ENCODE results near the gene YTHDF1.

YTHDF1 gene

DNA sequence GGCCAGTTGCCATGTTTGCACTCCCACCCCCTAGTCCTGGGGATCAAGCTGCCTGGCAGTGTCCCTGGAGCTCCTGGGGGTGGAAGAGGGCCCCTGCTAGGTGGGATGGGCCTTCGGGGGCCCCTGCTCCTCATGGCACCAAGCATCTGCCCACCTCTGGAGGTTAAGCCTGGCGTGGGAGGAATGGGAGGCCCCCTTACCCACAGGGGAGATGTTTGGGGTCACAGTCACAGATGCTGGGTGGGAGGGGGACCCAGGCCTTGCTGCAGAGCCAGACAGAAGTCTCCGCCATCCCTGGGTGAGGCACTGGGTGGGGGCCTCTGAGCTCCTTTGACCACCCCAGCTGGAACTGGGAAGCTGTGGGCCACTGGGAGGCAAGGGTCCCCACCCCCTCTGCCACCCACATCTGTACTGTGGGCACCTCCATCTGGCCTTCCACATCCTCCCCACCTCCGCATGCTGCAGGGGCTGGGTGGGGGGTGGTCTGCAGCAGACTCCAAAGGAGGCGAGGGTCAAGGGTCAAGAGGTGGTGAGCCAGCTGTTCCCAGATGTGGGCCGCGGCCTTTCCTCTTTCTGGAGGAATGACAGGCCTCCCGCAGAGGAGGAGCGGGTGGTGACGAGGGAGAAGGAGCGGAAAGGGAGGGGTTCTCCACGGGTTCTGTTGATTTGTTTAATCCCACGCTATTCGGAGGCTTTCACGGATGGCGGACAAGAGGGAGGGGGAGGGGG, 41.5 kb downstream of the YTHDF1 start:
- in situ Hi-C loops (cut with MboI; ENCODE audit: low sequenced_read_pairs), result no loop called here

DNA sequence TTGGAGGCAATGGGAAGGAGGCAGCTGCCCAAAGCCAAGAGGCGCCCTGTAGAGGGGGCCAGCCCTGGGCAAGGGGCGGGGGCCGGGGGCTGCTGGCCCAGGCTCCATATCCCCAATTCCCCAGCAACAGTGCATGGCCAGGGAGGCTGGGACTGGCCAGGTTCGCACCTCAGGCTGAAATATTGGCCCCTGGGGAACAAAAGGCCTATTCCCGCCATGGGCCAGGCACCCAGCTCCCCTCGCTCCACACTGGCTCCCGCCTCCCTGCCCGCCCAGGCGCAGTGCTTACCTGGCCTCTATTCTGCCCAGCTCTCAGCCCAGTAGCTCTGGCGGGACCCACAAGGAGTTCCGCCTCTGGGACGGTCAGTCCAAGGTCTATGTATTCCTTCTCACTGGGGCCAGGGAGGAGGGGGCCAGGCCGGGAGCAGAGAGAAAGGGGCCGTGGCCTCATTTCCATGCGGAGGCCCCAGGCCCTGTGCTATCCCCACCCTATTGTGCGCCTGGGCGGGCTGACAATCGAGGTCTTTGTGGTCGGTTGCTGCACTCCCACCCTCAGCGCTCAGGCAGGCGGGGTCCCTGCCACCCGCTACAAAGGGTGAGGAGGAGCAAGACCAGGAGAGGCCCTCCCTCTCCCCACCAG, 42.3 kb downstream of the YTHDF1 start:
- in situ Hi-C loops (cut with MboI; ENCODE audit: low sequenced_read_pairs), result no loop called here

DNA sequence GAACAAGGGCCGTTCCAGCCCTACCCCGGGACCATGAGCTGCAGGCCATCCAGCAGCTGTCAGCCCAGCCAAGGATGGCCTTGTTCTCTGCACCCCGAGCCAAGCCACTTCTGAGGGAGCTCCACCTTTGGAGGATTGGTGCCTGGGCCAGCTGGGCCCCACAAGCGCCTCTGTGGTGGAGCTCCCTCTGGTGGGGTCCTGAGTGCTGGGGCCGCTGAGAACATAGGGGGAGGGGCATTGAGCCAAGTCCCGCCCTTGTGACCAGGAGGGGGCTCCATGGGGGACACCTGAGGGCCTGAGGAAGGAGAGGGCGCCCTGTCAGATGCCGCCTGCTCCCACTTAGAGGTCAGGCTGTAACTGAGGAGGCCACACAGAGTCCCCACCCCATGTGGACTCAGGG, 43.2 kb downstream of the YTHDF1 start:
- in situ Hi-C loops (cut with MboI; ENCODE audit: low sequenced_read_pairs), result no loop called here

DNA sequence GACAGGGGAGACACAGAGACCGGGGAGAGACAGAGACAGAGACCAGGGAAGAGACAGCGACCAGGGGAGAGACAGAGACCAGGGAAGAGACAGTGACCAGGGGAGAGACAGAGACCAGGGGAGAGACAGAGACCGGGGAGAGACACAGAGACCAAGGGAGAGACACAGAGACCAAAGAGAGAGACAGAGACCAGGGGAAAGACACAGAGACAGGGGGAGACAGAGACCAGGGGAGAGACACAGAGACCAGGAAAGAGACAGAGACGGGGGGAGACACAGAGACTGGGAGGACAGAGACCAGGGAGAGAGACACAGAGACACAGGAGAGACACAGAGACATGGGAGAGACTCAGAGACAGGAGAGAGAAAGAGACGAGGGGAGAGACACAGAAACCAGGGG, 43.9 kb downstream of the YTHDF1 start:
- in situ Hi-C loops (cut with MboI; ENCODE audit: low sequenced_read_pairs), result no loop called here

- in situ Hi-C loops (cut with MboI; ENCODE audit: low sequenced_read_pairs), result no loop called here
These were observed 46.2 kb downstream of the YTHDF1 start for GRCh38 chr20:63169681-63170080.

- in situ Hi-C loops (cut with MboI; ENCODE audit: low sequenced_read_pairs), result no loop called here
These were observed 47.1 kb downstream of the YTHDF1 start for GRCh38 chr20:63168861-63169260.

DNA sequence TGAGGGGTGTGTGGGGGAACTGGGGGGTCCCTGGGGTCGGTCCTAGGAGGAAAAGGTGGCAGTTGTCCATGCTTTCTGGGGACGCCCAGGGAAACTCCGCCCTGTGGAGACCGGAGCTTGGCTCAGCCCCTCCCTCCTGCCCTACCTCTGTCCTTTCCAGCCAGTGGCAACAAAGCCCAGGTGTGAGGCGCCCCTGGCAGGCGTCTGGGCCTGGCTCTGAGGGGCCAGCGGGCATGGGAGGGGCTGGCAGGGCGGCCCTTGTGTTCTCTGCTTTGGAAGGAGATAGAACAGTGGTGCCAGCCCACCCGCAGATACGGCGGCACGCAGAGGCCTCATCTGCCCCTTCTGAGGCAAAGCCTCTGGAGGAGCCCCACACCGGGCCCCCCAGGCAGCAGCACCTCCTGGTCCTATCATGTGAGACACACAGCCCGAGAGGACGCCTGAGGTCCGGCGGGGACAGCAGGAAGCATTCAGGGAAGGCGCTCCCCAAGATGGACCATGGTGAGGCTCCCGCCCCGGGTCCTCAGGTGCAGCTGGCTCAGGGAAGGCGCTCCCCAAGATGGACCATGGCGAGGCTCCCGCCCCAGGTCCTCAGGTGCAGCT, 47.9 kb downstream of the YTHDF1 start:
- in situ Hi-C loops (cut with MboI; ENCODE audit: low sequenced_read_pairs), result no loop called here

DNA sequence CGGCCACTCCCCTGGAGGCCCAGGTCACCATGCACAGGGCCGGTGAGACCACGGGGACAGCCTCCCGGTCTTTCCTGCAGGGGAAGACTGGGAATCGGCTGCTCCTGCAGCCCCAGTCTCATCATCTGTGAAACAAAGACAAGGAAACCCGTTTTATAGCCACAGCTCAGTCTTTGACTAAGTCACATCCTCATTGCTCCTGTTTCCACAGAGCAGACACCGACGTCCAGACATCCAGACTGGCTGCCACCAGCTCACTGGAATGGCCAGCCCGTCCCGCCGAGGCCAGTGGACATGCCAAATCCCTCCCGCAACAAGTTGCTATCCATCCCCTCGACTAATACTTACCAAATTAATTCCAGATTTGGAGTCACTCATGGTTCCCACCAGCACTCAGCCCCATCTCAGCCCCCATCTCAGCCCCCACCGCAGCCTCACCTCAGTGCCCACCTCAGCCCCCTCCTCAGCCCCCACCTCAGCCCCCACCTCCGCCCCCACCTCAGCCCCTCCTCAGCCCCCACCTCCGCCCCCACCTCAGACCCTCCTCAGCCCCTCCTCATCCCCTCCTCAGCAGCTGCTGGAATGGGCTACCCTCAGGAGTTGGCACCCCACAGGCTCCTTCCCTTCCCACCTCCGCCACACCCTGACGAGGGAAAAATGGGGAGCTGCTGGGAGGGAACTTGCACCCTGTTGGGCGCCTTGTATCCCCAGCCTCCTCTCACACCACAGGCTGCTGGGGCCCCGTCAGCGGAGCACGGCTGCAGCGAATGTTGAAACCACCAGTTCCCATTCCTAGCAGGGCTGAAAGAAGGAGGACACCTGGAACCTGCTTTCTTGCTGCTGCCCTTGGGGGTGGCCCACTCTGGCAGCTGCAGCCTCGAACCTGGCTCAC, 48.7 kb downstream of the YTHDF1 start:
- in situ Hi-C loops (cut with MboI; ENCODE audit: low sequenced_read_pairs), result no loop called here

DNA sequence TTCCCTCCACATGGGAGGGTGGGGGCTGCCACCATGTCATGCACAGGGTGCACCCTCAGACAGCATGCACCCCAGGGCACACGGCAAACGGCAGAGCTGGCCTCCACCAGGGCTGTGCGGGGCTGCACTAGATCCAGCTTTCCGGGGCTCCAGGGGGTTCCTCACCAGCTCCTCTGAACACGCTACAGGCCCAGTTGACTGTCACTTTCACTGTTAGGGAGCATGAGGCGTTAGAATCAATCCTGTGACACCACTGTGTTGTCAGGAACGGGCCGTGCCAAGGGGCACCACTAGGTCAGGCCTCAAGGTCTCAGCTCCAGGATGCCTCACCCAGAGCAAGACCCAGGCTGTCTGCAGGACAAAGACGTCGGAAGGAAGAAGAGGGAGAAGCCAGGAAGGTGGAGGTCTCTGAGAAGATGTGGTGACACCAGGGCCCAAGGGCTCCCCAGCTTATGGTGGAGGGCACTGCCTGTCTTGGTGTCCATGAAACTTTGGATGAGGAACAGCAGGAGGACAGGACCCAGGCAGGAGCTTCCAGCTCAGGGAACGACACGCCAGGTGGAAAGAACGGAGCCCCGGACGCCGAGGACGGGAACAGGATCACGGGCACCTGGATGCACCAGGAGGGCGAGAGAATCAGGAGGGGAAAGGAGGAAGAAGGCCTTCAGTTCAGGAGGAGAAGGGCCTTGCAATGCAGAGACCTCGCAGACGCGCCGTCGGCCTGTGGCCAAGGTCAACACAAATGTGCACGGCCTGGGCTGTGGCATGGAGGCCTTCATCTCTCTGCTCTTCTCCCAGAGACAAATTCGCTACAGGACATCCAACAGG, 49.5 kb downstream of the YTHDF1 start:
- in situ Hi-C loops (cut with MboI; ENCODE audit: low sequenced_read_pairs), result no loop called here

GRCh38 chr20:63165356-63166192, 50.4 kb downstream of the YTHDF1 start:
- in situ Hi-C loops (cut with MboI; ENCODE audit: low sequenced_read_pairs), result no loop called here

DNA sequence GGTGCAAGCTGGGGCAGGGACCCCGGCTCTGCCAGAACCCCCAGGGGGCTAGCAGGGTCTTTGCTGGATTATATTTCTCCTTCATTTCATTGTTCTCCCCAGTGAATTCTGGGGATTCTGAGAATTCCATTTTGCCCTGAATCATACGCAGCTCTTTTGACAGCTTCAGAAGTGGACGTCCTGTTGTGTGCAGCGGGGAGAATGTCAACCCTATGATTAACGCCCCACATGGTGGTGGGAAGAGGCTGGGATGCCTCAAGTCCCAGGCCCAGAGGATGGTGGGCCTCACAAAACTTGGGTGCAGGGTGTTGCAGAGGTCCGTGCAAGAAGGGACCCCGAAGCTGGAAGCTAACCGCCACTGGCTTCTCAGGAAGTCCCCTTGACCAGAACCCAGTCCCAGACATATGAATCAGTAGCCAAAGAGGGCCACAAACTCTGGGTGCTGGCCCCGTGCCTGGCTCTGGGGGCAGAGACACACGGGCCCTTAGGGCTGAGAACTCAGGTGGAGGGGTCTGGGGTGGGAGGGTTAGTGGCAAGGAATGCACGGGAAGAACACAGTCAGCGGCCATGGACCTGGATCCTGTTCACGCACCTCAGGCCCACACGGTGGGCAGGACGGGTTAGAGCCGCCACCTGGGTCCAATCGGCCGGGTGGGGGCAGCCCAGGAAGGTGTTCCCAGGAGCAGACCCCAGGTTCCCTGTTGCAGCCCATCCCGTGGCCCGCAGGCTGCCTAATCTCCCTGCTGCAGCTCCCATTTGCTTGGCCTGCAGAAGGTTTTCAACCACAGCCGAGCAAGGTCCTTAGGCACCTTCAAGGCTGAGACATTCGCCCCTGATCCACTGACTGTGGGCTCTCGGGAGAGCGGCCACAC, 51.2 kb downstream of the YTHDF1 start:
- in situ Hi-C loops (cut with MboI; ENCODE audit: low sequenced_read_pairs), result no loop called here

DNA sequence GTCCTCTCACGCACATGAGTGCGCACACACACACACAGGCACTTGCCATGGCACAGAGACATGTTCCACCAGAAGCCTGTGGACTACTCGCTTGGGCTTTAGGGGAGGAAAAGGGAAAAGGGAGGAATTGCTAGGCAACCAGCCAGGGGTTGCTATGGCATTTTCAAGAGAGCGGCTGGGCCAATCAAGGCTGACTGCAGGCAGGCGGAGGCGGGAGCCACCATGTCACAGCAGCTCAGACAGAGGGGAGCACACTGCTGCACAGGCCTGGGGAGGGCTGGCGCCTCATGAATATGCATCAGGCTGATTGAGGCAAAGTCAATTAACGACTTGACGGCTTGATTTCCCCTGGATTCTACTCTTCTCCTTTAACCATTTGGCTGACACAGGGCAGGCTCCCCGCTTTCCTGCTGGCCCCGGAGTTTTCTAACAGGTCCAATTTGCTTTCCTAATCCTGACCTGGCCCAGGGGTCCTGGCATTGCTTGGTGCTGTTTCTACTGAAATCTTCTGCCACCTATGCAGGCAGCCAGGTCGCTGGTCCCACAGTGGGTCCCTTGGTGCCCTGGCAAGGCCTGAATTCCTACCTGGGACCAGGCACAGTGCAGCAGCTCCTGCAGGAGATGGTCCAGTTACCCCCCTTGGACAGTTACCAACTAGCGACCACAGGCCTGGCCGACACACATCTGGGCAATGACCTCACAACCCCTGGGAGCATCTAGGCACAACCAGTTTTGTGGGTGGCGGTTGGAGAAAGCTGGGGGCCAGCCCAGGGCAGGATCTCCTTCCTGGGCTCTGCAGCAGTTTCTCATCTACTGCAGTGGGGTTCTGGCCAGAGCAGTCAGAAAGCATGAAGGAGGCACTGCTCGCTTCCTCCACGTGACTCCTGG, 52.1 kb downstream of the YTHDF1 start:
- in situ Hi-C loops (cut with MboI; ENCODE audit: low sequenced_read_pairs), result no loop called here

- in situ Hi-C loops (cut with MboI; ENCODE audit: low sequenced_read_pairs), result no loop called here
These were observed 52.8 kb downstream of the YTHDF1 start for GRCh38 chr20:63163171-63163570.

- in situ Hi-C loops (cut with MboI; ENCODE audit: low sequenced_read_pairs), result no loop called here
These were observed 53.6 kb downstream of the YTHDF1 start for GRCh38 chr20:63162206-63162795.

DNA sequence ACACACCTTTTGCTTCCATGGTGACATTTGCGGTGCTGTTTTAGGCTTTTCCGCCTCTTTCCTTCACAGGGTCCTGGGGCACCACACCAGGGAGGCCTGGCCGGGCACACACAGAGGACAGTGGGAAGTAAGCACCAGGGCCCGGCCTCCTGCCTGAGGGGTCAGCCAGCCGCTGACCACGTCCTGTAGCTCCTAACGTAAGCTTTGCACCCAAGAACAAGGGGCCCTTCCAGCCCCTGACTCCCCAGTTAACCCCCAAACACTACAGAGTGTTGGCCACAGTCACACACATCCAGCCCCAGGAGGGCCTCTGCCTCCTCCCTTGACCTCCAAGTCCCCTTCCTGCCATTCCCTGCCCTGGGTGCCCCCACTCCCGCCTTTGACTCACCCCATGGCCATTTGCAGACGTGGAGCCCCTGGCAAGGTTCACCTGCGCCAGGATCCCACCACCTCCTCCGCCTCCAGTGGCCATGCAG, 54.7 kb downstream of the YTHDF1 start:
- in situ Hi-C loops (cut with MboI; ENCODE audit: low sequenced_read_pairs), result no loop called here

GRCh38 chr20:63160641-63161175, 55.2 kb downstream of the YTHDF1 start:
- in situ Hi-C loops (cut with MboI; ENCODE audit: low sequenced_read_pairs), result no loop called here
